ENCODE measurements around the gene UBAP1.

- TF ChIP-seq CTCF (IDR thresholded peaks at IDR 0.05) (no peak), POLR2AphosphoS5 (IDR thresholded peaks at IDR 0.05) (no peak), POLR2A (IDR thresholded peaks at IDR 0.05) (no peak)
Measured at GRCh38 chr9:34233672-34234071, 54.8 kb downstream of the UBAP1 start.

All from prostate gland (tissue), 2 donors.